Esophagus muscularis mucosa (tissue), 4 donors: ENCODE measurements around the gene TDG.

Experiments
- EP300 ChIP-seq: sonication (generic); formaldehyde crosslinking; IDR thresholded peaks from one replicate; pipeline ENCODE4 v1.6.1; 2017; ENCODE audit warnings: antibody characterized with exemption
- POLR2A ChIP-seq: fragments of 450-650 bp; IDR thresholded peaks from one replicate; pipeline ENCODE4 v1.6.1; 2017; ENCODE audit warnings: antibody characterized with exemption, moderate library complexity, mild to moderate bottlenecking, low read depth
- POLR2AphosphoS5 ChIP-seq, 2 donors: sonication (generic); formaldehyde crosslinking; IDR thresholded peaks; one replicate each; pipeline ENCODE4 v1.6.1; 2017; ENCODE audit warnings: antibody characterized with exemption in 2 of 2
- TF ChIP-seq, protein P1 (sequence below), 3 experiments: fragments of 200-600 bp in 2 of 3; fragments of 450-650 bp in 1 of 3; sonication (generic) in 2 of 3; IDR thresholded peaks; one replicate each; pipeline ENCODE4 v1.5.1; 2017 to 2019; ENCODE audit warnings: antibody characterized with exemption in 3 of 3, mild to moderate bottlenecking in 2 of 3, moderate library complexity in 1 of 3

DNA sequence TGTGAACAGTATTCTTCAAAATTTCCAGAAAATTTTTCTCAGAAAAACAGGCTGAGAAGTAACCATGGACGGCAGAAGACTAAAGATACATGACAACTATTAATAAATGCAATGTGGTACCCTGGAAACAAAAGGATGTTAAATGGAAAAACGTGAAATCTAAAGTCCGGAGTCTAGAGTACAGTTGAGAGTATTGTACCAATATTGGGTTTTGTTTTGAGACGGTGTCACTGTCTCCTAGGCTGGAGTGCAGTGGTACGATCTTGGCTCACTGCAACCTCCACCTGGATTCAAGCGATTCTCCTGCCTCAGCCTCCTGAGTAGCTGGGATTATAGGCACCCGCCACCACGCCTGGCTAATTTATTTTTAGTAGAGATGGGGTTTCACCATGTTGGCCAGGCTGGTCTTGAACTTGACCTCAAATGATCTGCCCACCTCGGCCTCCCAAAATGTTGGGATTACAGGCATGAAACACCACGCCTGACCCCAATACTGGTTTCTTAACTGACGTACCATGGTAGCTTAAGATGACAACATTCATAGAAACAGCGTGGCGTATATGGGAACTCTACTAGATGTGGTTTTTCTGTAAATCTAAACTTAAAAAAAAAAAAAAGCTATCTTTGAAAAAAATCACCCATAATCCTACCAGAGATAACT lies 16.8 kb upstream of the TDG start:
- TF ChIP-seq, protein P1, sequence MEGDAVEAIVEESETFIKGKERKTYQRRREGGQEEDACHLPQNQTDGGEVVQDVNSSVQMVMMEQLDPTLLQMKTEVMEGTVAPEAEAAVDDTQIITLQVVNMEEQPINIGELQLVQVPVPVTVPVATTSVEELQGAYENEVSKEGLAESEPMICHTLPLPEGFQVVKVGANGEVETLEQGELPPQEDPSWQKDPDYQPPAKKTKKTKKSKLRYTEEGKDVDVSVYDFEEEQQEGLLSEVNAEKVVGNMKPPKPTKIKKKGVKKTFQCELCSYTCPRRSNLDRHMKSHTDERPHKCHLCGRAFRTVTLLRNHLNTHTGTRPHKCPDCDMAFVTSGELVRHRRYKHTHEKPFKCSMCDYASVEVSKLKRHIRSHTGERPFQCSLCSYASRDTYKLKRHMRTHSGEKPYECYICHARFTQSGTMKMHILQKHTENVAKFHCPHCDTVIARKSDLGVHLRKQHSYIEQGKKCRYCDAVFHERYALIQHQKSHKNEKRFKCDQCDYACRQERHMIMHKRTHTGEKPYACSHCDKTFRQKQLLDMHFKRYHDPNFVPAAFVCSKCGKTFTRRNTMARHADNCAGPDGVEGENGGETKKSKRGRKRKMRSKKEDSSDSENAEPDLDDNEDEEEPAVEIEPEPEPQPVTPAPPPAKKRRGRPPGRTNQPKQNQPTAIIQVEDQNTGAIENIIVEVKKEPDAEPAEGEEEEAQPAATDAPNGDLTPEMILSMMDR (IDR thresholded peaks at IDR 0.05), result no peak
- TF ChIP-seq EP300, result no peak
- TF ChIP-seq POLR2A, result no peak
- TF ChIP-seq POLR2AphosphoS5 (IDR thresholded peaks at IDR 0.05), result no peak
